ENCODE data around the gene LRRC3. TPM values are rescaled to one million over a fixed set of nuclear protein-coding genes. Genes with fewer than 3 reads are reported as not detected.

Gene LRRC3
- total and polyA plus RNA-seq, 7 experiments from 2014 or later, result 0.06 to 3.3 (median 0.89) TPM

DNA sequence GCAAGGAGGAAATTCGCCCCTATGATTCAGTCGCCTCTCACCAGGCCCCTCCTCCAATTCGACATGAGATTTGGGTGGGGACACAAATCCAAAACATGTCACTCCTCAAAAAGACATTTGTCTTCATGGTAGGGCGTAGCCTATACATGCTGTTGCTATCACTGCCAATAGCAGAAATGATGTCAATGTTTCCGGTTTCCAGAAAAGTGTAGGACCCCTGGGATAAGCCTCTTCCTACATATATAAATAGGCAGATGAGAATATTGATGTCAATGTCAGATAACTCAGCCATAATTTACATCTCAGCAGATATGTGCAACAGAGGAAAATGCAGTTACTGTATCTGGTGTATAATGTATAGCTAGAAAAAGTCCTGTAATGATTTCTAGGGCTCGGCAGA, 16.7 kb downstream of the LRRC3 start:
- H3K27me3 ChIP-seq (ENCODE audit: control insufficient read depth in 2 of 2, insufficient read depth in 2 of 2, low read length in 2 of 2), result no peaks in the 10 kb centered on the region
- intact Hi-C loops (cut with micrococcal nuclease), result no loop called here
- Mint-ChIP-seq H3K9me3 (no peaks in the 10 kb centered on the region), H3K27ac (no peak overlapping the region), H3K4me3 (no peak overlapping the region), H3K4me1 (no peaks in the 10 kb centered on the region), H3K27me3 (peaks cover 0 to 5% (median 0%) of the 10 kb centered on the region in 5 donors), H3K36me3 (no peaks in the 10 kb centered on the region)
- POLR2A ChIA-PET, result no interaction called here
- no peak for DNase-seq
- H3K36me3 ChIP-seq (ENCODE audit: control insufficient read depth in 2 of 3, insufficient read depth in 3 of 3, low read length in 3 of 3), result no peaks in the 10 kb centered on the region
- H3K4me3 ChIP-seq (ENCODE audit: low read length), result no peak overlapping the region
- no peak overlapping the region for H3K27ac ChIP-seq (ENCODE audit: low read depth, low read length)
- CTCF ChIA-PET, result no interaction called here
- no peaks in the 10 kb centered on the region for H3K4me1 ChIP-seq (ENCODE audit: control insufficient read depth in 2 of 2, insufficient read depth in 2 of 2, low read length in 2 of 2)
- H3K9me3 ChIP-seq (ENCODE audit: control insufficient read depth in 2 of 3, low read length in 3 of 3), result no peaks in the 10 kb centered on the region
- ATAC-seq, result no peak

DNA sequence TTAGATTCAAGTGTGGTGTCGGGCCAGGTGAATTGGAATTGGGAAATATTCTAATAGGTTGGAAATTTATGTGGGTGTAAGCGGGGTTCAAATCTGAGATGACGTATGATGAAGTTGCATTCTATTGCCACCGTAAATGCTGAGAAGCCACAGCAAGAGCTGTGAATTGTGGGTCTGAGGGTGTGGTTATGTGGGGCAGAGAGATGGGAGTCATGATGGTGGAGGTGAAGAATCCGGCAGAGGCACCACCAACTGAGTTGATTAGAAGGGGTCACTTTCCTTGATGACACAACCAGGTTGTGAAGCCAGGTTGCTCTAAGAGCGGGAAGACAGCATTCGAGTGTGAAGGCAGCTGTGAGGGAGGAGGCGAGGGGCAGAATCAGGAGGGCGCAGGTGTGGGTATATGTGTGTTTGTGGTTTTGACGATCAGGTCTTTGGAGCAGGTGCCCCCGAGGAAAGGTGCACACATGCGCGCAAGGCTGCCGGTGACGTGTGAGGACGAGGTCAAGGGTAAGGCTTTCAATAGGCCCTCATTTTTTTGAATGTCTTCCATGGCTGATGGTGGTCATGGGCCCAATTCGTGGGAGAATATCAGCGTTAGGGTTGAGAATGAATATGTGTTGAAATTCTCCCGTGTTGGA, 18.7 kb downstream of the LRRC3 start:
- H3K9me3 ChIP-seq (ENCODE audit: control insufficient read depth in 2 of 3, low read length in 3 of 3), result no peaks in the 10 kb centered on the region
- H3K36me3 ChIP-seq (ENCODE audit: control insufficient read depth in 2 of 3, insufficient read depth in 3 of 3, low read length in 3 of 3), result no peaks in the 10 kb centered on the region
- intact Hi-C loops (cut with micrococcal nuclease), result no loop called here
- CTCF ChIA-PET, result interaction anchor here (0.9 kb wide), 1 partner anchor 176 kb away, joined by 3 read pairs; no protein-coding TSS in a partner anchor
- Mint-ChIP-seq H3K9me3 (no peaks in the 10 kb centered on the region), H3K27ac (no peak overlapping the region), H3K36me3 (no peaks in the 10 kb centered on the region), H3K4me3 (no peak overlapping the region), H3K4me1 (peaks cover 0 to 7% (median 0%) of the 10 kb centered on the region in 7 donors), H3K27me3 (peaks cover 0 to 5% (median 0%) of the 10 kb centered on the region in 5 donors)
- no peaks in the 10 kb centered on the region for H3K27me3 ChIP-seq (ENCODE audit: control insufficient read depth in 2 of 2, insufficient read depth in 2 of 2, low read length in 2 of 2)
- POLR2A ChIA-PET, result no interaction called here
- H3K4me1 ChIP-seq (ENCODE audit: control insufficient read depth in 2 of 2, insufficient read depth in 2 of 2, low read length in 2 of 2), result no peaks in the 10 kb centered on the region
- no peak for DNase-seq
- no peak overlapping the region for H3K4me3 ChIP-seq (ENCODE audit: low read length)
- no peak overlapping the region for H3K27ac ChIP-seq (ENCODE audit: low read depth, low read length)
- no peak for ATAC-seq

DNA sequence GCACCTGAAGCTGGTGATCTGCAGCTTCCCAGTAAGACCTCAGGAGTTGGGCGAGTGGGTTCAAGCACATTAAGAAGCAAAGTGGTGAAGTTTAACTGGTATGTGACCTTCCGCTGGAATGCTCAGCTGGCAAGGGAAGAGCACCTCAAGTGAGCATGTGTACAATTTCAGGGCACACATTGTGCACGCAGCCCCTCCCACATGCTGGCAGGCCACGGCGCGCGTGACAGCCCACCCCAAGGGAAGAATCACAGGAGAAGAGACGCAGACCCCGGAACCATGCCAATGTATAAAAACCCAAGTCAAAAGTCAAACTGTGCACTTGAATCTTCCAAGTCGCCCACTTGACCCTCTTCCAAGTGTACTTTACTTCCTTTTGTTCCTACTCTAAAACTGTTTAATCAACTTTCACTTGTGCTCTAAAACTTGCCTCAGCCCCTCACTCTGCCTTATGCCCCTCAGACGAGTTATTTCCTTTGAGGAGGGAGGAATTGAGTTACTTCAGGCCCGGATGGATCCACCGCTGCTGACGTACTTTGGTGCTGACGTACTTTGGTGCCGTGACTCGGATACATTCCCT, 20.0 kb downstream of the LRRC3 start:
- ChIA-PET POLR2A (no interaction called here), CTCF (no interaction called here)
- Histone ChIP-seq H3K4me1 (ENCODE audit: control insufficient read depth in 2 of 2, insufficient read depth in 2 of 2, low read length in 2 of 2) (no peaks in the 10 kb centered on the region), H3K36me3 (ENCODE audit: control insufficient read depth in 2 of 3, insufficient read depth in 3 of 3, low read length in 3 of 3) (no peaks in the 10 kb centered on the region), H3K9me3 (ENCODE audit: control insufficient read depth in 2 of 3, low read length in 3 of 3) (no peaks in the 10 kb centered on the region), H3K27me3 (ENCODE audit: control insufficient read depth in 2 of 2, insufficient read depth in 2 of 2, low read length in 2 of 2) (no peaks in the 10 kb centered on the region), H3K4me3 (ENCODE audit: low read length) (no peak overlapping the region), H3K27ac (ENCODE audit: low read depth, low read length) (no peak overlapping the region)
- intact Hi-C loops (cut with micrococcal nuclease), result no loop called here
- no peak for ATAC-seq
- no peak for DNase-seq
- H3K36me3 Mint-ChIP-seq, result no peaks in the 10 kb centered on the region
- H3K27ac Mint-ChIP-seq, result no peak overlapping the region
- H3K27me3 Mint-ChIP-seq, result peaks cover 0 to 5% (median 0%) of the 10 kb centered on the region in 5 donors
- H3K4me3 Mint-ChIP-seq, result no peak overlapping the region
- no peaks in the 10 kb centered on the region for H3K9me3 Mint-ChIP-seq
- peaks cover 0 to 11% (median 0%) of the 10 kb centered on the region in 7 donors for H3K4me1 Mint-ChIP-seq

DNA sequence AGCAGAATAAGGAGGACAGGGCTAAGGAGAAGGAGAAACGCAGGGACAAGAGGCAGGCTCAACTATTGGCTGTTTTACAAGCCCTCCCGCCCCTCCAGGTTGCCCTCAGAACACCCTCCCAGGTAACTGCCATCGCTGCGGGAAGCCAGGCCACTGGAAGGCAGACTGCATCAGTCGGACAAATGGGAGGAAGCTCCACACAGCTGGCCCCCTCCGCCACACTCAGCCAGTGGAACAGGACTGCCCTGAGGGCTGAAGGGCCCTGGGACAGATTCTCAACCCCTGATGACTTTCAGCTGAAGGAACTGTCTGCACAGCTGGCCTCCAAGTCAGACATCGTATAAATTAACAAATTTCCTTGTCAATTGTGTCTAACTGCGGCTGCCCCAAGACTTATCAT, 21.8 kb downstream of the LRRC3 start:
- peaks cover 0 to 11% (median 0%) of the 10 kb centered on the region in 7 donors for H3K4me1 Mint-ChIP-seq
- DNase-seq (no peak), ATAC-seq (no peak)
- H3K36me3 Mint-ChIP-seq, result no peaks in the 10 kb centered on the region
- Histone ChIP-seq H3K36me3 (ENCODE audit: control insufficient read depth in 2 of 3, insufficient read depth in 3 of 3, low read length in 3 of 3) (no peaks in the 10 kb centered on the region), H3K27ac (ENCODE audit: low read depth, low read length) (no peak overlapping the region), H3K4me1 (ENCODE audit: control insufficient read depth in 2 of 2, insufficient read depth in 2 of 2, low read length in 2 of 2) (no peaks in the 10 kb centered on the region), H3K27me3 (ENCODE audit: control insufficient read depth in 2 of 2, insufficient read depth in 2 of 2, low read length in 2 of 2) (no peaks in the 10 kb centered on the region), H3K9me3 (ENCODE audit: control insufficient read depth in 2 of 3, low read length in 3 of 3) (no peaks in the 10 kb centered on the region), H3K4me3 (ENCODE audit: low read length) (no peak overlapping the region)
- ChIA-PET CTCF (no interaction called here), POLR2A (no interaction called here)
- H3K27me3 Mint-ChIP-seq, result no peaks in the 10 kb centered on the region
- intact Hi-C loops (cut with micrococcal nuclease), result no loop called here
- H3K4me3 Mint-ChIP-seq, result no peak overlapping the region
- no peak overlapping the region for H3K27ac Mint-ChIP-seq
- no peaks in the 10 kb centered on the region for H3K9me3 Mint-ChIP-seq

DNA sequence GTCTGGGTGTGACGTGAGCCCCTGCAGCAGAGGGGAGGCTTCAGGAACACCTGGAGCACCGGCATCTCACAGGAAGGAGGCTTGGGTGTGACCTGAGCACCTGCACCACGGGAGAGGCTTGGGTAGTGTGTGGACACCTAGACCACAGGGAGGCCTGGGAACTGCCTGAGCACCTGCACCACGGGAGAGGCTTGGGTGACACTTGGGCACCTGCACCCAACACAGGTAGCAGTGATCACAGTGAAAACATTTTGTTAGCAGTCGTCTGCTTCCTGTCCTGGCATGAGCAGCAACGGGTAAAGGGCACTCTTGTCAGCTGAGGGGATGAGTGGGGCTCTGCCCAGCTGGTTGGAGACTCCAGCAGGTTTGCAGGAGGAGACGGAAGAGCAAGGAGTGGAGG, 22.4 kb downstream of the LRRC3 start:
- DNase-seq, result no peak
- no peak overlapping the region for H3K27ac Mint-ChIP-seq
- H3K9me3 ChIP-seq (ENCODE audit: control insufficient read depth in 2 of 3, low read length in 3 of 3), result no peaks in the 10 kb centered on the region
- H3K27me3 Mint-ChIP-seq, result no peaks in the 10 kb centered on the region
- H3K27me3 ChIP-seq (ENCODE audit: control insufficient read depth in 2 of 2, insufficient read depth in 2 of 2, low read length in 2 of 2), result no peaks in the 10 kb centered on the region
- ATAC-seq, result no peak
- ChIA-PET CTCF (no interaction called here), POLR2A (no interaction called here)
- H3K4me1 ChIP-seq (ENCODE audit: control insufficient read depth in 2 of 2, insufficient read depth in 2 of 2, low read length in 2 of 2), result no peaks in the 10 kb centered on the region
- no peak overlapping the region for H3K4me3 Mint-ChIP-seq
- intact Hi-C loops (cut with micrococcal nuclease), result no loop called here
- H3K36me3 ChIP-seq (ENCODE audit: control insufficient read depth in 2 of 3, insufficient read depth in 3 of 3, low read length in 3 of 3), result no peaks in the 10 kb centered on the region
- H3K9me3 Mint-ChIP-seq, result no peaks in the 10 kb centered on the region
- peaks cover 0 to 11% (median 0%) of the 10 kb centered on the region in 7 donors for H3K4me1 Mint-ChIP-seq
- H3K27ac ChIP-seq (ENCODE audit: low read depth, low read length), result no peak overlapping the region
- H3K4me3 ChIP-seq (ENCODE audit: low read length), result no peak overlapping the region
- H3K36me3 Mint-ChIP-seq, result no peaks in the 10 kb centered on the region

DNA sequence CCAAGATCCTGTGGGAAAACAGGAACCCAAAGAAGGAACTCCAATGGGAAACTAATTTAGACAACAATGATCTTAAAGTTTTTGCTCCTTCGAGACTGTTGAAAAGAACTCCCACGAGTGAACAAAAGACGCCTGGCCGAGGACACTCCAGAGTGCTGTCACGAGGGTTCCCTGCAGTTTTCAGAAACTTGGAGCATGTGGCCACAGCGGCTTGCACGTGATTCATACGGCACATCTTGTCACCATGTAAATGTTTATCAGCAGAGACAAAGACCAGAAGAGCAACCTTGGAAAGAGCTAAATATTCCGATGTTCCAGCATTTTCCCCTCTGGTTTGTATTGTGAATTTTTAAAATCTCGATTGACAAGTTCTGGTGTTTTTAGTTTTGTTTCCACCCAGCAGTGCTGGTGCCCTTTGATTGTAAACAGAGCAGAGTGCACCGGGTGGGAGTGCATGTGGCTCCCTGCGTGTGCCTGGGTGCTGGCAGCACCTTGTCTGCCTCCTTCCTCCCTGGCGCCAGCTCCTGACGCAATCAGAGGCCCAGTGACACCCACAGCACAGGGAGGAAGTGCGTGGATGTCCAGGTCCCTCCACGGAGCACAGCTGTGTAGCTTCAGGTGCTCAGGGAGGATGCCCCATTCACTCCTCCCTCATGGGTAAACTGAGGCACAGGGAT, 23.0 kb downstream of the LRRC3 start:
- no peaks in the 10 kb centered on the region for H3K27me3 Mint-ChIP-seq
- Histone ChIP-seq H3K27me3 (ENCODE audit: control insufficient read depth in 2 of 2, insufficient read depth in 2 of 2, low read length in 2 of 2) (no peaks in the 10 kb centered on the region), H3K36me3 (ENCODE audit: control insufficient read depth in 2 of 3, insufficient read depth in 3 of 3, low read length in 3 of 3) (no peaks in the 10 kb centered on the region), H3K4me1 (ENCODE audit: control insufficient read depth in 2 of 2, insufficient read depth in 2 of 2, low read length in 2 of 2) (no peaks in the 10 kb centered on the region), H3K27ac (ENCODE audit: low read depth, low read length) (no peak overlapping the region), H3K4me3 (ENCODE audit: low read length) (no peak overlapping the region), H3K9me3 (ENCODE audit: control insufficient read depth in 2 of 3, low read length in 3 of 3) (no peaks in the 10 kb centered on the region)
- H3K27ac Mint-ChIP-seq, result no peak overlapping the region
- H3K36me3 Mint-ChIP-seq, result no peaks in the 10 kb centered on the region
- POLR2A ChIA-PET, result no interaction called here
- no peaks in the 10 kb centered on the region for H3K9me3 Mint-ChIP-seq
- DNase-seq, result no peak
- CTCF ChIA-PET, result interaction anchor here (0.5 kb wide), 1 partner anchor 40 kb away, joined by 3 read pairs; no protein-coding TSS in a partner anchor
- intact Hi-C loops (cut with micrococcal nuclease), result no loop called here
- H3K4me3 Mint-ChIP-seq, result no peak overlapping the region
- ATAC-seq, result no peak
- H3K4me1 Mint-ChIP-seq, result peaks cover 0 to 11% (median 0%) of the 10 kb centered on the region in 7 donors

DNA sequence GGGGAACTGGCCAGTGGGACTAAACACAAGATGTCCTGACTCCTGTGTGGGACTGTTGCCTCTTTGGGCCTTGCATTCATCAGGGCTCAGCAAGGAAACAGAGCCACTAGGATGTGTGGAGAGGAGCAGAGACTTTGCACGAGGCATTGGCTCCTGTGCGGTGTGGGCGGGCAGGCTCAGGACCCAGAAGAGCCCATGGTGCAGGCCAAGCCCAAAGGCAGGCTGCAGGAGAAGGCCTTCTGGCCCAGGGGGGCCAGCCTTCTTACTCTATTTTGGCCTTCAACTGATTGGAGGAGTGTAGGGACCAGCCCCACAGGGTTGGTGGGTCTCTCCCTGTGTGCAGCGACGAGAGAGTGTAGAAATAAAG, 23.5 kb downstream of the LRRC3 start:
- POLR2A ChIA-PET, result no interaction called here

More for the DNA sequence above, 23.5 kb downstream of the LRRC3 start:
- no peak for ATAC-seq
- Mint-ChIP-seq H3K36me3 (no peaks in the 10 kb centered on the region), H3K27ac (no peak overlapping the region), H3K27me3 (no peaks in the 10 kb centered on the region), H3K9me3 (no peaks in the 10 kb centered on the region), H3K4me1 (peaks cover 0 to 11% (median 0%) of the 10 kb centered on the region in 7 donors), H3K4me3 (no peak overlapping the region)
- DNase-seq, result no peak
- H3K27me3 ChIP-seq (ENCODE audit: control insufficient read depth in 2 of 2, insufficient read depth in 2 of 2, low read length in 2 of 2), result no peaks in the 10 kb centered on the region
- H3K36me3 ChIP-seq (ENCODE audit: control insufficient read depth in 2 of 3, insufficient read depth in 3 of 3, low read length in 3 of 3), result no peaks in the 10 kb centered on the region
- H3K9me3 ChIP-seq (ENCODE audit: control insufficient read depth in 2 of 3, low read length in 3 of 3), result no peaks in the 10 kb centered on the region
- no peak overlapping the region for H3K4me3 ChIP-seq (ENCODE audit: low read length)
- intact Hi-C loops (cut with micrococcal nuclease), result no loop called here
- CTCF ChIA-PET, result interaction anchor here (0.5 kb wide), 1 partner anchor 41 kb away, joined by 3 read pairs; no protein-coding TSS in a partner anchor
- H3K27ac ChIP-seq (ENCODE audit: low read depth, low read length), result no peak overlapping the region
- H3K4me1 ChIP-seq (ENCODE audit: control insufficient read depth in 2 of 2, insufficient read depth in 2 of 2, low read length in 2 of 2), result no peaks in the 10 kb centered on the region

Measured in naive thymus-derived CD4-positive, alpha-beta T cell (primary cell).